GM18870 (cell line): Measurements from ENCODE around the gene LOXL1.
"Not testable (repeated sequence)": the region's sequence is repeated elsewhere in the genome, so short reads cannot be mapped to it uniquely, and the experiment has no call there.

Experiments
- ATAC-seq: cut with Tn5 transposase; IDR thresholded peaks from one replicate; pipeline ENCODE4 v1.9.1; 2021; ENCODE audit warnings: moderate library complexity; ENCODE audit not compliant: unreplicated experiment

Gene LOXL1

DNA sequence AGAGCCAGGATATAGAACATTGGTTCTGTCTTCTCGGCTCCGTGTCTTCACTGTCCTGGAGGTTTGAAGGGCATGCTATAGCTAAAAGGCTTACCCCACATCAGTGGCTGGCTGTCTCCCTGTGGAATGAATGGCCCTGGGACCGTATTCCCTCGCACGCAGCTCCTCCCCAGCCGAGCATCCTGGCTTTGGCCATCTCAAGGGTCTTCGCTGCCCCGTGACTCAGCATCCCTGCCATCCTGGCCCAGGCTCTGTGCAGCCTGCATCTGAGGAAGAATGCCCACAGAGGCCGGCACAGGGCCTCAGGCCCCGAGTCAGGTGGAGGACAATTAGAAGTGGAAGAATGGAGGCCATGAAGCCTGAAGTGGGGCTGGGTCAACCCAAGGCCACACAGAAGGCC lies 11.0 kb downstream of the LOXL1 start:
- ATAC-seq, result no peak

DNA sequence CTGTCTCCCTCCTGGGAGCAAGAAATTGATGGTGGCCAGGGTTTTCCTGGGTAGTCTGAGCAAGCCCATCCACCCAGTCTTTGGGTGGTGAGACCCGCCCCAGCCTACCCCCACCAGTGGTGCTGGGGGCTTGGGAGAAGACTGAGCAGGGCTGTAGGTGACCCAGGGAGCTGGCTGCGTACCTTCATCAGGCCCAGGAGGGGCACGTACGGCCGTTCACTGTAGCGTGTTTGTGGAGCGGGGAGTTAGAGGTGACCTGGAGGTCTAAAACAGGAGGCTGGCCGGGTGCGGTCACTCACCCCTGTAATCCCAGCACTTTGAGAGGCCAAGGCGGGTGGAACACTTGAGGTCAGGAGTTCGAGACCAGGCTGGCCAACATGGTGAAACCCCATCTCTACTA lies 11.5 kb downstream of the LOXL1 start:
- no peak for ATAC-seq

DNA sequence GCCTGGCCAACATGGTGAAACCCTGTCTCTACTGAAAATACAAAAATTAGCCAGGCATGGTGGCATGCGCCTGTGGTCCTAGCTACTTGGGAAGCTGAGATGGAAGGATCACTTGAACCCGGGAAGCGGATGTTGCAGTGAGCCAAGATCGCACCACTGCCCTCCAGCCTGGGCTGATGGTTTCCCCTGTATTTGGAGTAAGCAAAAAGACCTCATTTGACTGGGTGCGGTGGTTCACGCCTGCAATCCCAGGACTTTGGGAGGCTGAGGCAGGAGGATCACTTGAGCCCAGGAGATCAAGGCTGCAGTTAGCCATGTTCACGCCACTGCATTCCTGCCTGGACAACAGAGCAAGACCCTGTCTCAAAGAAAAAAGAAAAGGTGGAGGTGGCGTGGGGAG lies 12.3 kb downstream of the LOXL1 start:
- not testable (repeated sequence) for ATAC-seq

DNA sequence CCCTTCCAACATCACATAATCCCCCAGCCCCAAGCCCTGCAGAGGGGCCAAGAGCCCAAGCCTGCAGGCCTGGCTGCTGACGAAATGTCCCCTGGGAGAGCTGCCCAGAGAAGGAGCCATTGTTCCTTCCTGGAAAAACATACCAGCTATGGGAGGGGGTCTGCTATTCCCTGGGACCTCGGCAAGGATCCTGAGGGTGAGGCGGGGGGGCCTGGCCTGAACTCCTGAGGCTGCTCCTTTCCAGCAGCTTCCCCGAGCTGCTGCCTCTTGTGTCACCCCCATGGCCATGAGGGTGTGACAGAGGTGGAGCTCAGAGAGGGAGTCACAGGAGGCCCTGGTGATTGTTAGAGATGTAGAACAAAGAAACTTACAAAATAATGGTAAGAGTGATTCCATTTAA lies 12.9 kb downstream of the LOXL1 start:
- no peak for ATAC-seq

DNA sequence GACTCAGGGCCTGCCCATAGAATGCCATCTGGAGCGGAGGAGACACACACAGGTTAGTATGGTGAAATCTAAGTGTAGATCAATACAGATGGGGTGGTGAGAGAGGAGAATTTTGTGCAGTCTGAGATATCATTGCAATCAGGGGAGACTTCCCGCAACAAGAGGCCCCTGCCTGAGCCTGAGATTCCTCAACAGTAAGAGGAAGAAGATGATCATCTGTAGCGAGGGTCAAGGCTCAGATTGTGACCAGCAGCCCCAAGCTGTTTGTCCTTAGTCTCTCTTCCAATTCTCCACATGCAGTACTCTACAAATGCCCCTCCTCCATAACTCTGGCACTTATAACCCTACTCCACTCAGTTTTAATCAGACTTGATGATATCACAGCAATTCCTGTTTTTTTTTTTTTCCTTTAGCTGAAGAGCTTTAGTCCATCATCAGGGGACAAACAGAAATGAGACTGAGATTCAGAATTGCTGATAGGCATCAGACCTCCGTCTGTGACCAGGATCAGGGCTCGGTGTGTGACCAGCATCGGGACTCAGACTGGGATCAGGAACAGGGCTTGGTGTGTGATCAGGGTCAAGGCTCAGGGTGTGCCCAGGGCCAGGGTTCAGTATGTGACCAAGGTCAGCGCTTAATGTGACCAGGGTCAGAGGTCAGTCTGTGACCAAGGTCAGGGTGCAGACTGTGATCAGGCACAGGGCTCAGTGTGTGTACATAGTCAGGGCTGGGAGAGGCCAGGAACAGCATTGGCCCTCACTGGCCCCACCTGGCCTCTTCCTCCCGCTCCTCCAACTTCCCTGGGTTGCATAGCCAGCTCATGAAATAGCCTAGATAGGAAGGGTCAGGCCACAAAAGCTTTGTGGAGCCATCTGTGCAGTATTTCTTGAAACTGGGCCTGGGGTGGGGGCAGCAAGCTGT lies 14.1 kb downstream of the LOXL1 start:
- no peak for ATAC-seq

DNA sequence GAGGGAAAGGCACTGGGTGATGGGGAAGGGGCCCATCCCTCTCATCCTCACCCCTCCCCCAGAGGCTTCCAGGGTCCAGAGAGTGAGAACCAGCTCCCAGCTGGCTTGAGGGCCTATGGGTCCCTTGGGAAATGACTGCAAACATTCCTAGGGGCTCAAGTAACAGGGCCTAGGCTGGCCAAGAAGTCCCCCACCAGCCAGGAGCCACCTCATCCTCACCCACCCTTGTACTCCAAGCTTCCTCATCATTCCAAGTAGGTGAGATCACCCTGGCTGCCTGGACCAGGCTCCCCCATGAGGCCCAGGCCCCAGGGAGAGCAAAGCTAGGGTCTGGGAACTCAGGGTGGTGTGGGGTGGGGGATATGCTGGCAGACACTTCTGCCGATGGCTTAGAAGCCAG lies 14.8 kb downstream of the LOXL1 start:
- ATAC-seq, result no peak

DNA sequence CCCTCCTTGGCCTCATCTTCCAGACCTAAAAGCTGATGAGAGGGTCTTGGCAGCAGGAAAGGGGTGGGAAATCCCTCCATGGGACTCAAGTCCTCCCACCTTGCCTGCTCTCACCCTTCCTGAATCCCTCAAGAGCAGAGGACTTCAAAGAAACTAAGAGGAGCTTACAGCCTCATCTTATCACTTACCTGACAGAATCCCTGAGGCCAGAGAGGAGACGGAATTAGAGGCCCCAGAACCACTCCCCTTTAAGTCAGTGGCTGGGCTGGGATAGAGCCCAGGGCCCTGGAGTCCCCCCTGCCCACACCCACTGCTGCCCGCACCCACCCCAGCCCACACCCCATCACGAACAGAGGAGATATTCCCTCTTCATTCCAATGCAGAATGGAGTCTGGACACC lies 15.2 kb downstream of the LOXL1 start:
- no peak for ATAC-seq

DNA sequence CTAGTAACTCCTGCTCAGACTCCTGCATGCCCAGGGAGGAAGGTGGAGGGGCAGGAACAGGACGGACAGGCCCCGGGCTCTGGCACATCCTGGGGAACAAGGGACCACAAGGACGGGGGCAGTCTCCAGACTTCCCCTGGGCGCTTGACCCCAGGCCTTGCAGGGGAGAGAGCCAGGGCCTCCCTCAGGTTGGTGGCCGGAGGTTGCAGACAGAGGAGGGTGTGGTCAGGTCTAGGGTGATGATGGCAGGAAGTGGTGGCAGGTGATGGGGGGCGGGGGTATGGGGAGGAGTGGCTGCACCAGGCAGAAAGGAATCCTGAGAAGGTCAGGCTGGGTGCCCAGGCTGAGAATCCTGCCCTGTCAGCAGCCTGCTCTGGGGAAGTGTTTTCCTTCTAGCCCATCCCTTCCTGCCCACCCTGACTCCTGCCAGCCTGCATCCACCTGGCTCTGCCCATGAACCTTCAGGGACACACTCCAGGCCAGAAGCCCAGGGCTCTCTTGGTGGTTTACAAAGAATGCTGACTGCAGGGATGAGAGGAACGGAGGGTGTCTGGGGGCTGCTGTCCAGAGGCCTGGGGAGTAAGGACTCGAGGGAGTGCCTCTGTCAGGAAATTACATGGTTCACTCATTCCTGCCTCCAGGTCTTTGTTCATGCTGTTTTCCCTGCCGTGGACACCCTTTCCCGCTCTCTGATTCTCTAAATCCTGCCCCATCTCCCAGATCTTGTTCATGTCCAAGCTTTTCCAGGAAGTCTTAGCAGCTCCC lies 15.8 kb downstream of the LOXL1 start:
- no peak for ATAC-seq

DNA sequence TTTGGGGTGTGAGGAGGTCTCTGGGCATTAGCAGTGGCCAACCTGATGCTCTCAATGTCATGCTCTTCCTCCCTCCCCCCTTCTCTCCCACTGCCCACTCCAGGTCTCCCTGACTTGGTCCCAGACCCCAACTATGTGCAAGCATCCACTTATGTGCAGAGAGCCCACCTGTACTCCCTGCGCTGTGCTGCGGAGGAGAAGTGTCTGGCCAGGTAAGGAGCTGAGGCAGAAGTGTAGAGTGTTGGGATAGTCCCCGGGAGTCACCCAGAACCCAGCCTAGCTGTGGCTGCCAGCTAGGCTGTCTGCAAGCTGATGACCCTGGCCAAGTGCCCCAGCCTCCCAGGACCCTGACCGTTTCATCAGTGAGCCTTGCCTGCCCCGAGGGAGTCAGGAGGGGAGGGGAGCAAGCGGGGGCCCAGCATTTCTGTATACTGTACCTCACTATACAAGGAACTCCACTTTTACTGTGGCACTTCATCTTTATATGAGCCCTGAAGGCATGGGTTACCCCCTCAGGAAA lies 16.5 kb downstream of the LOXL1 start:
- ATAC-seq, result no peak

DNA sequence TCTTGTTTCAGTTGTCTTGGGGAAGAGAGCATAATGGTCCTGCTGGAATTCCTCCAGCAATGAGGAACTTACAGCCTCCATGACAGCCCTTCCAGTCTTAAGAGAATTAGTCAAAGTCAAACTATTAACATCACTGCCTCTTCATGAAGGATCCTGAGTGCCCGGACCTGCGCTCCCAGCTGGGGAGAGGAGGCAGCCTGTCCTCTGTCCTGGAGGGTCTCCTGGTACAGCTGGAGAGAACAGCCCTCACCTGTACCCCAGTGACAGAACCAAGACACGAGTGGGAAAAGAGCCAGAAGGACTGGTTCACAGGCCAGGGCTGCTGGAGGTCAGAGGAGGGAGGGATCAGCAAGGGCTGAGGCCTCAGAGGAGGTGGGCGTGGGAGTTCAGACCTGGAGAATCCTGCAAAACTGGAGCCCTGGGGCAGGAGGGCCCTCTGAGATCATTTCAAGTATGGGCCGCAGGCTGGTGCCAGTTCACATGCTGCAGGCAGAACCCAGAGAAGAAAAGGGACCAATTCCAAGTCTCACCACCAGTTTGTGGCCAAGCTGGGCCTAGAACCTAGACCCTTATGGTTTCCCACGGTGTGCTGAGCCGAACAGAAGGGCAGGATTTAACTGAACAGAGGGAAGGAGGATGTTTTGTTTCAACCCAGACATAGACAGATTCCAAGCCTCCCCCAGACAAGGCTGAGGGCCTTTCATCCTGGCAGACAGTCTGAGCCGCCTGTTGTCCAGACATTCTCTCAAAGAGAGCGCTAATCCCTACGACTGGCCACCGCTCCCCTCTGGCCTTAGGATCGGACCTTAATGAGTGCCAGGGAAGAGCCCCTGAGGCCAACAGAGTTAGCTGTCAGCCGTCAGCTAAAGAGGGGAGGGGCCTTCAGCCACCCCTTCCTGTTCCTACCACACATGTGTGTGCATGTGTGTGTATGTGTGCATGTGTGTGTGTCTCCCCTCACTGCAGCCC lies 18.2 kb downstream of the LOXL1 start:
- no peak for ATAC-seq

DNA sequence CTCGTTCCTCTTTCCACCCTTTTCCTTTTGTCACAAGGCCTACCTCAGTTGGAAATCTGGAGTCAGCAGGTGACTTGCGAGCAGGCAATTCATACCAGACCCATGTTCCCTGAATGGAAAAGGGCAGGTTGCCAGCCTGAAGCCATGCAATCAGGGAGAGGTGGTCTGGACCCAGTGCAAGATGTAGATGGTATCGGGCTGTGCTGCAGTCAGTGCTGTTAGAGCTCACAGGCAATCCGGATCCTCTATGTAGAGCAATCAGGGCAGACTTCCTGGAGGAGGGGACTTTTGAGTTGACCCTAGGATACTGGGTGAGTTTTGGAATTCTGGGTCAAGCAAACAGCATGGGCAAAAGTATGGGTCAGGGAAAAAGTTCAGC lies 18.9 kb downstream of the LOXL1 start:
- ATAC-seq, result no peak

DNA sequence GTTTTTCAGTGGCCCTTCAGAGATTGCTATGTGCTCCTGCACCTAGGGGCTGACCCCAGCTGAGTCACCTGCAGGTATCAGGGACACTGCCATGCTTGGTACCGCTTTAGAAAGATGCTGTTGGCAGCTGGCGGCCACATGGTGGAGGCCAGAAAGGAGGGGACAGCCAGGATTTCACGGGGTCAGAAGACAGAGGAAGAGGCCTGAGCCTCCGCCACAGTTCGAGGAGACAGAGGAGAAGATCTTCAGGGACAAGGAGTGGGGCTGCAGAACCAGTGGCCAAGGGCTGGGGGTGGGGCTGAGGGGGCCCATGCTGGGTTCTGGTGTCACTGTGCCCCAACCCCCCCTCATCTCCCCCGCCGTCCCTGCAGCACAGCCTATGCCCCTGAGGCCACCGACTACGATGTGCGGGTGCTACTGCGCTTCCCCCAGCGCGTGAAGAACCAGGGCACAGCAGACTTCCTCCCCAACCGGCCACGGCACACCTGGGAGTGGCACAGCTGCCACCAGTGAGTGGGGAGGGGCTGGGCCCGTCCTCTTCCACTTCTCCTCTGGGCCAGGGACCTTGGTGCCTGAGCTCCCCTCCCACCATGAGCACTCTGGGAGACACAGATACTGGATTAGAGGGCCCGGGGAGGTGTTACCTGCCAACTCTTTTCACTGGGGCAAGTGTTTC lies 19.9 kb downstream of the LOXL1 start:
- ATAC-seq, result no peak

DNA sequence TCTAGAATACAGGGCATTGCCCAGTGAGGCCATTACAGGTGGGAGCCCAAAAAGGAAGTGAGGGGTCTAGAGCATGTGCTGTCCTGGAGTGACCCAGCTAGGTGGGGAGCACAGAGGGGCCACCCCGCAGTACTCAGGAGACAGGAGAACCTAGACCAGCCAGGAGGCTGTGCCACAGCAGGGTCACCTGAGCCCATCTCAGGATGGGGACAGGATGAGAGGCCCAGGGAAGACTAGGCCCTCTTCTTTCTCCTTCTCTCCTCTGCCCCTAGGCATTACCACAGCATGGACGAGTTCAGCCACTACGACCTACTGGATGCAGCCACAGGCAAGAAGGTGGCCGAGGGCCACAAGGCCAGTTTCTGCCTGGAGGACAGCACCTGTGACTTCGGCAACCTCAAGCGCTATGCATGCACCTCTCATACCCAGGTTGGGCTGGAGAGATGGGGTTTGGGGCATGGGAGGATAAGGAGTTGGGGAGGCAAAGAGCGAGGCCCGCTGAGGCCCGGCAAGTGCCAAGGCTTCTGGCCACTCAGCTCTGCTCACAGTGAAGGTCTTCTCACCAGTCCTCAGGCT lies 20.6 kb downstream of the LOXL1 start:
- ATAC-seq, result no peak

DNA sequence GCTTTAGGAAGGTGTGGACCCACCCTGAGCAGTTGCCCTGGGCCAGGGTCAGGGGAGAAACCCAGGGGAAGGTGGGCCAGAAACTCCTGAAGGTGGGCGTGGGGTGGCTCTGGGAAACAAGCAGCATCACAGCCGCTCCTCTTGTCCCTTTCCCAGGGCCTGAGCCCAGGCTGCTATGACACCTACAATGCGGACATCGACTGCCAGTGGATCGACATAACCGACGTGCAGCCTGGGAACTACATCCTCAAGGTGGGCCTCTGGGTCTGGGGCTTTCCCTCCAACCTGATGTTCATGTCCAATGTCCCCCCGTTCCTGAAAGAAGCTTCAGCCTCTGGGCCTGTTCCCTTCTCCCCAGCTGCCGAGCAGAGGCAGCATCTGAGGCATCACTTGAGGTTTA lies 21.4 kb downstream of the LOXL1 start:
- no peak for ATAC-seq

DNA sequence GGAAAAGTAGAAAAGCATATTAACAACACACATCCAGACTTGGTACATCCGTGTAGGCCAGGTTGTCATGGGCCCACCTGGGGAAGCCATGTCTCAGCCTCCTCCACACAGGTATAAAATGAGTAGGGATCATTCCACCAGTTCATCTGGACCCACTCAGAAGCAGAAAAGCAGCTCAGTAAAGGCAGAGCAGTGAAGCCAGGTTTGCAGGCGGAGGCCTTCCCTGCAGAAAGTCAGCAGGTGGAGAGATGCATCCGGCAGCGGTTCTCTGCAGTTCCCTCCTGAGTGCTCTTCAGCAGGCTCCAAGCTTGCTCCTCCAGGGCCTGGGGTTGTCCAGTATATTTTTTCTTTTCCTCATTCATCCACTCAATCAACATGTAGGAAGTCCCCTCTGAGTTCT lies 22.1 kb downstream of the LOXL1 start:
- no peak for ATAC-seq

DNA sequence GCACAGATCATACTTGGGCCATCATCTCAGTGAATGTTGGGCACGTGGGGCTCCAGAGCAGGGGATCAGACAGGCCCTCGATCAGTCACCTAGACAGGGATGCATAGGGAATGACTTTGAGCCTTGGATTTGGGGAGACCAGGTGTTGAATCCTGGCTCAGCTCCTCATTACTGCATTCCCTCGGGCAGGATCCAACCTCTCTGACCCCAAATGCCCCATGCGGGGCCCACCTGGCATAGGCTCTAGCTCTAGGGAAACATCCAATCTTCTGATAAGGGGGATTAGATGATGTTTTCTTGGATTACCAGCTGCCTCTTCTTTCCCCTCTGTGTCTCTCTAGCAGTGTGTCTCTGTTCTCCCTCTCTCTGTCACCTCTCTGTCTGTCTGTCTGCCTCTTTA lies 22.7 kb downstream of the LOXL1 start:
- no peak for ATAC-seq

DNA sequence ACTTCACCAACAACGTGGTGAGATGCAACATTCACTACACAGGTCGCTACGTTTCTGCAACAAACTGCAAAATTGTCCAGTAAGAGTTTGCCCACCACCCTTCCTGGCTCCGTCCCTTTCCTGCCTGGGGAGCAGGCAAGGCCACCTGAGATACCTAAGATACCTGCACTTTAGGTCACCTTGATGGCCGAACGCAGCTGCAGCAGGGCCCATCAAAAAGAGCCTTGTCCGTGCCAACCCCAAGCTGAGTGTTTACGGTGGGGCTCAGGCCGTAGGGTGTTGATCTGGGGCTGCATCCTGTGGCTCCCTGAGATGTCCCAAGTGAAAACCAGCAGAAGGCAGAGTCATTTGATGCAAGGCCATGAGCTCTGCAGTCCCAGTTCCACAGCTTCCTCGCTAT lies 23.2 kb downstream of the LOXL1 start:
- ATAC-seq, result no peak

DNA sequence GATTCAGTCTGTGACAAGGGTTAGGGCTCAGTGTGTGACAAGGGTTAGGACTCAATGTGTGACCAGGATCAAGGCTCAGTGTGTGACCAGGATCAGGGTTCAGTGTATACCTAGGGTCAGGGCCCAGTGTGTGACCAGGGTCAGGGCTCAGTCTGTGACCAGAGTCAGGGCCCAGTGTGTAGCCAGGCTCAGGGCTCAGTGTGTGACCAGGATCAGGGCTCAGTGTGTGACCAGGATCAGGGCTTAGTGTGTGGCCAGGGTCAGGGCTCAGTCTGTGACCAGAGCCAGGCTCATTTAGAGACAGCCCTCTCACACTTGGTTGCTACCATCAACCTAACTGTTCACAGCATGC lies 24.2 kb downstream of the LOXL1 start:
- no peak for ATAC-seq

DNA sequence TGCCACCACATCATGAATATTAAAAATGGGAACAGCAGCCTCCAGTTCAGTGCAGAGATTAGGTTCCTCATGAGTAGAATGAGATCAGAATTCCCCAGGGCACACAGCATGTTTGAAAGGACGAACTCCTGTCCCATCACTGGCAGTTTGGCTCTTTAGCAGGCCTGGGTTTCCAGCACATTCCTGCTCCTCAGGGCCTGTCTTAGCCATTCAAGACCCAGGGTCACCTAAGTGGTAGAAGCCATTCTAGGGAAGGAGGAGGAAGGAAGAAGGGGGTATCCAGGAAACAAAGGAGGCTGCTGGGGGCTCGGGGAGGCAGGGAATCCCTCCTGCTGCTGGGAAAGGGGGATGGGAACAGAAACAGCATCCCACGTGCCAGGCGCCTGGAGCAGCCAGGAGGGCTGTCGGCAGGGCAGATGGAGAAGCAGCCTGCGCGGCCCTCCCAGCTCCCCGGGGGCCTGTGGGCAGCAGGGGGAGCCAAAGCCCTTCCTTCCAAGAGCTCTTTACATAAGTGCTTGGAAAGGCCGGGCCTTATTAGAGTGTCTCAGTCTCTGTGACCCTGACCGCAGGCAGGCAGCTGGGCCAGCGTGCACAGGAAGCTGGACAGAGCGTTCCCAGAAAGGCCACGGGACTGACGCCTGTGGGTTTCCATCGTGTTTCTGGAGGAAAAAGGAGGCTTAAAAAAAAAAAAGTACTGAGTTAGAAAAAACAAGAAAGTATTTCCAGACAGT lies 24.7 kb downstream of the LOXL1 start:
- no peak for ATAC-seq
